ENCODE results near the gene DCPS. TPM values are rescaled to one million over a fixed set of nuclear protein-coding genes. Genes with fewer than 3 reads are reported as not detected.
"Not testable (repeated sequence)": the region's sequence is repeated elsewhere in the genome, so short reads cannot be mapped to it uniquely, and the experiment has no call there.

DCPS gene
- total RNA-seq, 1 donor: 8.3 TPM

DNA sequence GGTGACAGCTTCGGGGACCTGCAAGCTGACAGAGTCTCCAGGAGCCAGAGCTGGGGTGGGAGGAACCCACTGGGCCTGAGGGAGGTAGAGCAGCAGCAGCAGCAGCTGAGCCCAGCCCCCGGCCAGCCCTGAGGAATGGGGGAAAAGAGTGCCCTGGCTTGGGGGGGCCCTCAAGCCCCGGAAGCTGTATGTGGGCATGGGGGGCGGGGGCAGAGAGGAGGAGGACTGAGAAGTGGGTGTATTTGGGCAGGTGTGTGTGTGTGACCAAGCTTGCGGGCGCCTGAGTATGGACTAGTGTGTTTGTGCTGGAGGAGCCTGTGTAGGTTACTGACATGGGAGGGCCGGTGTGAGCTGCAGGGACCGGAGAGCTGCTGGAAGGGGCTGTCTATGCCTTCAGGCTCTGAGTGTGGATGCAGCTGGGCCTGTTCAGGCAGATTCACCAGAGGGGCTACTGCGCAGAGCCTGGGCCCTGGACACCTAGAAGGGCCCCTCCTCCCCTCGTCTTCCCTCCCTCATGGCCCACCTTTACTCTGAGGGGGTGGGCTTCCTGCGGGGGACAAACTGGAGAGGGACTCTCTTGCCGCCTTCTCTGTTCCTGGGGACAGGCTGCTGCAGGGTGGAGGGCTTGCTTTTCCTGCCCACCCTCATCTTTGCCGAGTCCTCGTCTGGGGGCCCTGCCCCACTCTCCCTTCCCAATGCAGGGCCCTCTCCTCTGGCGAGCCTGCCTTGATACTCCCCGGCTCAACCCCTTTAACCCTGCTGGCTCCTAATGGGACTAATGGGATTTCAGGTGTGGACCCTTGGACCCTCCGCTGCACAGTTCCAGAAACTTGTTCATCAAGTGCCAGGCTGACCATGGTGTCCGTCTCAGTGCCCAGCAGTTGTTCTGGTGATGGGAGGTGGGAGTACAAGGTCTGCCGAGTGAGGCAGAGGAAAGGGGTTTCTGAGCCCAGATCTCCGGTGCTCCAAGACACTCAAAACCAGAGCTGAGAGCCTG lies 79.8 kb downstream of the DCPS start:
- H3K79me2 ChIP-seq (ENCODE audit: insufficient read depth, low read length): peaks cover 16% of the 10 kb centered on the region

DNA sequence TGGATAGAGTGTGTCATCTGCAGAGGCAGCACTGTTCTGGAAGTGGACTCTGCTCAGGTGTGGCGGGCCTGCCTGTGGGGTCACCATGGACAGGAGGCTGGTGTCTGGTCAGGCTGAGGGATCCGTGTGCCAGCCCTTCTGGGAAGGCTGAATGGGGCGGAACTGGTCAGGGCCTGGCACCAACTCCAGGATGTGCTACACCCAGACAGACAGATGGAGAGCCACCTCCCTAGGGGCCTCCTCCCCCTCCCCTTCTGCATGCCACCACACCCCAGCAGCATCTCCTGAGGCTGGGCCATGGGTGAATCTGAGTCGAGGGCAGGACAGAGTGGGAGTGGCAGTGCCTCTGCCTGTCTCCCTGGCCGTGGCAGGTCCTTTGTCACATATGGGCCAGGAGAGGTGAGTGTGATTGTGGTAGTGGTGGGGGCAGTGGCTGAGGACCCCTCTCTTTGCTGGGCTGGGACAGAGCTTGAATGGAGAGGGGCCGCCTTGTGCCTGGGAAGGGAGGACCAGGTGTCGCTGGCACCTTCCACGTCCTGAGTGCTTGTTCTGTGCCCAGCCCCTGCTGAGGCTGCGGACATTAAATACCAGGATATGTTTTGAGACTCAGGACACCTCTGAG lies 80.7 kb downstream of the DCPS start:
- peaks cover 12% of the 10 kb centered on the region for H3K79me2 ChIP-seq (ENCODE audit: insufficient read depth, low read length)
- H2AFZ ChIP-seq (ENCODE audit: low read length): no peak overlapping the region
- no peak overlapping the region for H3K4me3 ChIP-seq (ENCODE audit: insufficient read depth, low read length)
- TF ChIP-seq, protein P1, sequence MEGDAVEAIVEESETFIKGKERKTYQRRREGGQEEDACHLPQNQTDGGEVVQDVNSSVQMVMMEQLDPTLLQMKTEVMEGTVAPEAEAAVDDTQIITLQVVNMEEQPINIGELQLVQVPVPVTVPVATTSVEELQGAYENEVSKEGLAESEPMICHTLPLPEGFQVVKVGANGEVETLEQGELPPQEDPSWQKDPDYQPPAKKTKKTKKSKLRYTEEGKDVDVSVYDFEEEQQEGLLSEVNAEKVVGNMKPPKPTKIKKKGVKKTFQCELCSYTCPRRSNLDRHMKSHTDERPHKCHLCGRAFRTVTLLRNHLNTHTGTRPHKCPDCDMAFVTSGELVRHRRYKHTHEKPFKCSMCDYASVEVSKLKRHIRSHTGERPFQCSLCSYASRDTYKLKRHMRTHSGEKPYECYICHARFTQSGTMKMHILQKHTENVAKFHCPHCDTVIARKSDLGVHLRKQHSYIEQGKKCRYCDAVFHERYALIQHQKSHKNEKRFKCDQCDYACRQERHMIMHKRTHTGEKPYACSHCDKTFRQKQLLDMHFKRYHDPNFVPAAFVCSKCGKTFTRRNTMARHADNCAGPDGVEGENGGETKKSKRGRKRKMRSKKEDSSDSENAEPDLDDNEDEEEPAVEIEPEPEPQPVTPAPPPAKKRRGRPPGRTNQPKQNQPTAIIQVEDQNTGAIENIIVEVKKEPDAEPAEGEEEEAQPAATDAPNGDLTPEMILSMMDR (IDR thresholded peaks at IDR 0.05; ENCODE audit: extremely low read depth, low read depth, low read length): no peak
- H3K27ac ChIP-seq (ENCODE audit: low read depth, low read length): no peak overlapping the region
- no peak overlapping the region for H3K4me2 ChIP-seq (ENCODE audit: insufficient read depth, low read length)
- no peaks in the 10 kb centered on the region for H3K27me3 ChIP-seq (ENCODE audit: insufficient read depth, low read length)
- H3K36me3 ChIP-seq (ENCODE audit: insufficient read depth, low read length): no peaks in the 10 kb centered on the region
- peaks cover 12% of the 10 kb centered on the region for H4K20me1 ChIP-seq (ENCODE audit: insufficient read depth, low read length)
- H3K4me1 ChIP-seq (ENCODE audit: insufficient read depth, low read length): no peaks in the 10 kb centered on the region
- H3K9me3 ChIP-seq (ENCODE audit: low read depth, low read length): no peaks in the 10 kb centered on the region
- no peak for DNase-seq (ENCODE audit: insufficient read length, low spot score, missing footprints)

More for the DNA sequence above, 79.8 kb downstream of the DCPS start:
- Histone ChIP-seq H3K4me1 (ENCODE audit: insufficient read depth, low read length) (no peaks in the 10 kb centered on the region), H3K36me3 (ENCODE audit: insufficient read depth, low read length) (no peaks in the 10 kb centered on the region), H3K27me3 (ENCODE audit: insufficient read depth, low read length) (no peaks in the 10 kb centered on the region), H2AFZ (ENCODE audit: low read length) (no peak overlapping the region), H3K4me2 (ENCODE audit: insufficient read depth, low read length) (no peak overlapping the region), H4K20me1 (ENCODE audit: insufficient read depth, low read length) (peaks cover 15% of the 10 kb centered on the region), H3K9me3 (ENCODE audit: low read depth, low read length) (no peaks in the 10 kb centered on the region), H3K4me3 (ENCODE audit: insufficient read depth, low read length) (no peak overlapping the region), H3K27ac (ENCODE audit: low read depth, low read length) (no peak overlapping the region)
- TF ChIP-seq, protein P1 (IDR thresholded peaks at IDR 0.05; ENCODE audit: extremely low read depth, low read depth, low read length): no peak
- peak; percentile 58 for DNase-seq (ENCODE audit: insufficient read length, low spot score, missing footprints)

DNA sequence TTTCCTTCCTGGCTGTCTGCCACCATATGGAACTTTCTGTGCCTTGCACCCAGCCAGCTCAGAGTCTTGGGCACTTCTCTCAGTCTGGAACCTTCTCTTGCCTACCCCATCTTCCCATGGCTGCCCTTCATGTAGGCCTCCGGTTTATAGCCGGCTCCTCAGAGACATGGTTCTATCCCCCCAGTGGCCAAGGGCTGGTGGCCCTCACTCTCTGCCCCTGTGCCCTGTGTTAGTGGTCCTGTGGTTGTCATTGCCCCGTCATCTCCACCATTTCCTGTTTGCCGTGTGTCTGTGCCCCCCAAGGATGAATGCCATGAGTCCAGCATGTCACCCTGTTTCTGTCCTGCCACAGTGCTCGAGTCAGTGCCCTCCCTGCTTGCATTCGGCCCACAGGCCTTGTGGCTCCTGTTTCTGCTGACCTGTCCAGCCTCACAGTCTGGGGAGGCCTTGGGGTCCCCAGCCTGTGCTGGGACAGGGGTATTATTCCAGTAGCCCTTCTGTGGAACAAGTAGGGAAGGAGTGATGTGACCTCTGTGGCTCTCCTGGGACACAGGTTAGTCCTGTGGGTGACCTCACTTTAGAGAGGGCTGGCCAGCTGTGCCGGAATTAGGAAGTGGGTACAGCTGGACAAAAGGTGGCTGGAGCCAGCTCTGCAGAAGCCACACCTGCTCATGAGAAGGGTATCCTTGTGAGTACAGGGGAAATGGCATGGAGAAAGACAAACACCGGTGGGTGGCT lies 82.3 kb downstream of the DCPS start:
- Histone ChIP-seq H3K4me2 (ENCODE audit: insufficient read depth, low read length) (no peak overlapping the region), H3K27me3 (ENCODE audit: insufficient read depth, low read length) (no peaks in the 10 kb centered on the region), H3K36me3 (ENCODE audit: insufficient read depth, low read length) (no peaks in the 10 kb centered on the region), H3K27ac (ENCODE audit: low read depth, low read length) (no peak overlapping the region), H4K20me1 (ENCODE audit: insufficient read depth, low read length) (peaks cover 8% of the 10 kb centered on the region), H3K79me2 (ENCODE audit: insufficient read depth, low read length) (peaks cover 8% of the 10 kb centered on the region), H3K4me1 (ENCODE audit: insufficient read depth, low read length) (no peaks in the 10 kb centered on the region), H2AFZ (ENCODE audit: low read length) (no peak overlapping the region), H3K4me3 (ENCODE audit: insufficient read depth, low read length) (no peak overlapping the region), H3K9me3 (ENCODE audit: low read depth, low read length) (no peaks in the 10 kb centered on the region)
- no peak for DNase-seq (ENCODE audit: insufficient read length, low spot score, missing footprints)
- TF ChIP-seq, protein P1 (IDR thresholded peaks at IDR 0.05; ENCODE audit: extremely low read depth, low read depth, low read length): no peak

DNA sequence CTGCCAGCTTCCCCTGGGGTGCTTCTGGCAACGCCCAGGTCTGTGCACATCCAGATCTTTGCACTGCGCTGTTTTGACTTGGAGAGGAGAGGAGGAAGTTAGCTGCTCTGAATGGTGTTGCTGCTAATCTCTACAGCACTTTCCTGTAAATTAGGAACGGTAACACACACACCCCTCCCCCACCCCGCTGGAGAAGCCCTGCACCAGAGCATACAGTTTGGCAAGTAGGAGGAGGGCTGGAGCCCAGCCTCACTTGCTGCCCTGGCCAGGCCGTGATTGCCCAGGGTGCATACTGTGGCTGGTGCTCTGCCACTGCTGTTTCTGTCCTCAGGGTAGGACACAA lies 82.8 kb downstream of the DCPS start:
- H3K36me3 ChIP-seq (ENCODE audit: insufficient read depth, low read length); H3K4me3 ChIP-seq (ENCODE audit: insufficient read depth, low read length); H3K4me2 ChIP-seq (ENCODE audit: insufficient read depth, low read length); H2AFZ ChIP-seq (ENCODE audit: low read length); H3K9me3 ChIP-seq (ENCODE audit: low read depth, low read length); DNase-seq (ENCODE audit: insufficient read length, low spot score, missing footprints); H3K4me1 ChIP-seq (ENCODE audit: insufficient read depth, low read length); H3K27ac ChIP-seq (ENCODE audit: low read depth, low read length); H3K27me3 ChIP-seq (ENCODE audit: insufficient read depth, low read length): not testable (repeated sequence)
- peaks cover 13% of the 10 kb centered on the region for H4K20me1 ChIP-seq (ENCODE audit: insufficient read depth, low read length)
- peaks cover 12% of the 10 kb centered on the region for H3K79me2 ChIP-seq (ENCODE audit: insufficient read depth, low read length)

Measured in osteoblast (primary cell).